ENCODE results near the gene GSTA4. TPM values are rescaled to one million over a fixed set of nuclear protein-coding genes. Genes with fewer than 3 reads are reported as not detected.

Gene GSTA4
- total RNA-seq (2014; rRNA removed; shearing (Covaris generic)), result 14.9 and 19.2 TPM in 2 replicates

- DNase-seq (ENCODE audit: low spot score), result peak; percentile 98
Observed at GRCh38 chr6:52995089-52995912, at the start of gene GSTA4. TSS of gene GSTA4 (minus strand) at chr6:52995284. CDS start at chr6:52994243, 1,041 bp downstream.

GRCh38 chr6:53044572-53044971 lies 49.5 kb upstream of the GSTA4 start:
- DNase-seq (ENCODE audit: low spot score), result no peak

- DNase-seq (ENCODE audit: low spot score), result peak; percentile 67
Observed at GRCh38 chr6:53044071-53044470, 49.0 kb upstream of the GSTA4 start.

- no peak for DNase-seq (ENCODE audit: low spot score)
Observed at GRCh38 chr6:53043581-53043980, 48.5 kb upstream of the GSTA4 start.

GRCh38 chr6:53042112-53042511 lies 47.0 kb upstream of the GSTA4 start:
- DNase-seq (ENCODE audit: low spot score), result peak; percentile 76

- DNase-seq (ENCODE audit: low spot score), result no peak
Observed at GRCh38 chr6:53041356-53041755, 46.3 kb upstream of the GSTA4 start.

- DNase-seq (ENCODE audit: low spot score), result no peak
Observed at GRCh38 chr6:53038596-53038995, 43.5 kb upstream of the GSTA4 start.

GRCh38 chr6:53038141-53038540 lies 43.1 kb upstream of the GSTA4 start:
- DNase-seq (ENCODE audit: low spot score), result no peak

- no peak for DNase-seq (ENCODE audit: low spot score)
Observed at GRCh38 chr6:53035549-53036213, 40.6 kb upstream of the GSTA4 start.

- no peak for DNase-seq (ENCODE audit: low spot score)
Observed at GRCh38 chr6:53033764-53034163, 38.7 kb upstream of the GSTA4 start.

- no peak for DNase-seq (ENCODE audit: low spot score)
Observed at GRCh38 chr6:53032849-53033248, 37.8 kb upstream of the GSTA4 start.

- no peak for DNase-seq (ENCODE audit: low spot score)
Observed at GRCh38 chr6:53031281-53031680, 36.2 kb upstream of the GSTA4 start.

- no peak for DNase-seq (ENCODE audit: low spot score)
Observed at GRCh38 chr6:53029761-53030160, 34.7 kb upstream of the GSTA4 start.

GRCh38 chr6:53029257-53029656 lies 34.2 kb upstream of the GSTA4 start:
- no peak for DNase-seq (ENCODE audit: low spot score)

GRCh38 chr6:53028467-53028866 lies 33.4 kb upstream of the GSTA4 start:
- DNase-seq (ENCODE audit: low spot score), result no peak

GRCh38 chr6:53027131-53027718 lies 32.1 kb upstream of the GSTA4 start:
- DNase-seq (ENCODE audit: low spot score), result no peak

GRCh38 chr6:53026526-53026925 lies 31.4 kb upstream of the GSTA4 start:
- no peak for DNase-seq (ENCODE audit: low spot score)

- DNase-seq (ENCODE audit: low spot score), result no peak
Observed at GRCh38 chr6:53023323-53023722, 28.2 kb upstream of the GSTA4 start.

GRCh38 chr6:53020005-53020744 lies 25.1 kb upstream of the GSTA4 start:
- DNase-seq (ENCODE audit: low spot score), result no peak

GRCh38 chr6:53018446-53018845 lies 23.4 kb upstream of the GSTA4 start:
- no peak for DNase-seq (ENCODE audit: low spot score)

GRCh38 chr6:53015486-53015885 lies 20.4 kb upstream of the GSTA4 start:
- DNase-seq (ENCODE audit: low spot score), result no peak

- DNase-seq (ENCODE audit: low spot score), result no peak
Observed at GRCh38 chr6:53014744-53015143, 19.7 kb upstream of the GSTA4 start.

All from H4 (cell line).